NCI-H446 (cell line): Measurements from ENCODE around the gene ADGRB3.
"Not testable (repeated sequence)": the region's sequence is repeated elsewhere in the genome, so short reads cannot be mapped to it uniquely, and the experiment has no call there.

Experiments
- DNase-seq, 2 experiments: peaks; one replicate each; lab custom pipeline; 2025; lab: John Stamatoyannopoulos, UW

Gene ADGRB3

DNA sequence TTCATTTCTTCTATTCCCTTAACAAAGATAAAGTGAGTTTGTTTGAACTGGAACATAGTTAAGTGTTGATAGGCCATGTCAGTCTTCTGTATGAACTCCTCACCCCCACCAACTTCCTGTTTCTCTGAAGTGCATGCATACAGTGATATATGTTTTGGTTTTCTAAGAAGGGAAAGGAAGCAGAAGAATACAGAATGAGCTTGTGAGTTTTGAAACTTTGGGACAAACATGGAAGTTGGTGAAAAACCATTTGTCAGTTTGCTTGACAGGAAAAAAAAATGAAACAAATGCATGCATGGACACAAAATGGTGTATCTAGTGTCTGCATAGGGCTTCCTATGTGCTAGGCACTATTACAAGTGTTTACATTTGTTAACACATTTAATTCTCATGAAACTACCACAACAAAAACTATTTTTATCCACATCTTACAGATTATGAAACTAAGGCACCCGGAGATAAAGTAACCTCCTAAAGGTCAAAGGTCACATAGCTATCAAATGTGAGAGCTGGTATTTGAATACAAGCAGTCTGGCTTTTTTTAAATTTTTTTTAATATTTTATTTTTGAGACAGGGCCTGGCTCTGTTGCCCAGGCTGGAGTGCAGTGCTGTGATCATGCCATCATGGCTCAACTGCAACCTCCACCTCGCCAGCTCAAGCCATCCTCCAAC, 105.9 kb downstream of the ADGRB3 start:
- no peak for DNase-seq

DNA sequence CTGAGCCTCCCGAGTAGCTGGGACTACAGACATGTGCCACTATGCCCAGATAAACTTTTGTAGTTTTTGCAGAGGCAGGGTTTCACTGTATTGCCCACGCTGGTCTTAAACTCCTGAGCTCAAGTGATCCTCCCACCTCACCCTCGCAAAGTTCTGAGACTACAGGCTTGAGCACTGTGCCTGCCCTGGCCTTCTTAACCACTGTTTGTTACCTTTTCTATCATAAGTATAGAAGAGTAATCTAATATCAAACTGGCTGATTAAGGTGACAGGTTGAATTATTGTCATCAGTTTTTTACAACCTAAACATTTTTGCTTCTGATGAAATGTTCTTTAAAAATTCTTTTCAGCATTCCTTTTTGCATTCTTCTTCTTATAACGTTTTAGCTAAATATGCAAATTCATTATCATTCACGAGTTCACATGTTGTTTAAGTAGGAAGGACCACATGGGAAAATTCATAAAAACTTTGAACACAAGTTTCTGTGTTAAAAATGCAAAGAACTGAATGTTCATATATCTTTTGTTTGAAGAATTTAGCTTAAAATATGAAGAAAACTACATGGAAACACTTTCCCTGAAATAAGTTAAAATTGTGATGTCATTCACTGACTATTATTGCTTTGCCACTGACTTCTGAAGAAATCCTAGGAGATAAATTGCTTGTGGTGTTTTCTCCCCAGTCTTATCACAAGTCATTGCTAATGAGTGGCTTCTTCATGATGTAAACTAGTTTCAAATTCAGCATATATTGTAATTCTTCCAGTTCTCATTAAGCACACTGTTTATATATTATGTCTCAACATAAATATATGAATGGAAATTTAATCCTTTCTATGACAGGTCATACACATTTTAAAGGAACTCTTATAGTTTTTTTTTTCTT, 106.7 kb downstream of the ADGRB3 start:
- DNase-seq = no peak

DNA sequence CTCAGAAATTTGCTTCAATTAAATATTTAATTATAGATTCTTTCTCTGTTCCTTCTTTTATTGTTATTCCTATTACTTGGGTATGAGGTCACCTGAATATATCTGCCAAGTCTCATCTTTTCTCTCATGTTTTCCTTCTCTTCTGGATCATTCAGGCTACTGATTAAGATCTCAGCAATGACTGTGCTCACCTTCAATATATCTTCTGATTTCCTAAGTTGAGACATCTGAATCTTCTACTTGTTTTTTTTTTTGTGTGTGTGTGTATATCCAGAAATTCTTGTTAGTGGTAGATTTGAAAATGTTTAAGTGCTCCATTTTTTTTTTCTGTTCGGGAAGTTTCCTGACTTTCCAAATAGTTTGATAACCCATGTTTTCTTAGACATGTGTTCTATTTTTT, 108.0 kb downstream of the ADGRB3 start:
- DNase-seq = no peak

DNA sequence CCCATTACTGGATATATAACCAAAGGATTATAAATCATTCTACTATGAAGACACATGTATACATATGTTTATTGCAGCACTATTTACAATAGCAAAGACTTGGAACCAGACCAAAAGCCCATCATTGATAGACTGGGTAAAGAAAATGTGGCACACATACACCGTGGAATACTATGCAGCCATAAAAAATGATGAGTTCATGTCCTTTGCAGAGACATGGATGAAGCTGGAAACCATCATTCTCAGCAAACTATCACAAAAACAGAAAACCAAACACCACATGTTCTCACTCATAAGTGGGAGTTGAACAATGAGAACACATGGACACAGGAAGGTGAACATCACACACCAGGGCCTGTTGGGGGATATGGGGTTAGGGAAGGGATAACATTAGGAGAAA, 109.3 kb downstream of the ADGRB3 start:
- not testable (repeated sequence) for DNase-seq

DNA sequence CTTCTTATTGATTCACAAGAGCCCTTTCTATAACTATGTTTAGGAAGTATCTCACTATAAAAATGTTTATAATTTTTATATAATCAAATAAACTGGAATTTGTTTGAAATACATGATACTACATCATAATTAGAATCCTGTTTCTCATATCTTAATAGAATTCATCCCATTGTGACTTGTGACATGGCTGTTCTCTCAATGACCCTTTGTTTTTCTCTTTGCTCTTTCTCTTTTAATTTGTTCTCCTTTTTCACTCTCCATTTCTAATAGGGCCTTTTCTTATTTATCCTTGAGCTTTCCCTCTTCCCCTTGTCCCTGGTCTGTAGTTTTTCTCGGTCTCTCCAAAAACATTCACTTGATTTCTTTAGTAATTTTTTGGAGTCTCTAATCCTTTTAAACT, 111.3 kb downstream of the ADGRB3 start:
- no peak for DNase-seq

DNA sequence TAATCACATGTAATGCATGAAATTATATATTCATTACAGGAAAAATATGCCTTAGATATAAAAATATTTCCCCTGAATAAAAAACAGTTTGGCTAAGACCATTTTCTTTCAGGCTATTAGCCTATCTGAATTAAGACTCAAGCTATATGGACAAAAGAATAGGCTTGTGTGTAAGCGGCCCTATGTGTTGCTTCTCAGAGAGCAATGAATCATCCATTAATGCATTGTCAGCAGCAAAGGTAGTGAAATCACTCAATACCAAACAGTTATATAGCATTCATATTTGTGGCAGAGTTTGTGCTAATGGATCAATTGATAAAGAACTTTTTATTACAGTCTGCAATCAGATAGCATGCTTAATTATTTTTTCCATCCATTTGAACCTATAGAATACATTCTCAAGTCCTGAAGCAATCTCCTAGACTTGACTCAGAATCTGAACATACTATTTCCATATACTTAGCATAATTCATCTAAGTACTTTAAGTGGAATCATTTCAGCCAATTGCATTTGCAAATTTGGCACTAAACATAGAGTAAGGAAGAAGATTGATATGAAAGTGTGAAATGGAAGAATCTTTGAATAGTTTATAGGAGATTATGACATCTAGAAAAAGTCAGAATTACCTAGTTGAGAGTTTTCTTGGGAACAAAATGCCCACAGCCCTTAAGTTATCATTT, 112.2 kb downstream of the ADGRB3 start:
- no peak for DNase-seq

DNA sequence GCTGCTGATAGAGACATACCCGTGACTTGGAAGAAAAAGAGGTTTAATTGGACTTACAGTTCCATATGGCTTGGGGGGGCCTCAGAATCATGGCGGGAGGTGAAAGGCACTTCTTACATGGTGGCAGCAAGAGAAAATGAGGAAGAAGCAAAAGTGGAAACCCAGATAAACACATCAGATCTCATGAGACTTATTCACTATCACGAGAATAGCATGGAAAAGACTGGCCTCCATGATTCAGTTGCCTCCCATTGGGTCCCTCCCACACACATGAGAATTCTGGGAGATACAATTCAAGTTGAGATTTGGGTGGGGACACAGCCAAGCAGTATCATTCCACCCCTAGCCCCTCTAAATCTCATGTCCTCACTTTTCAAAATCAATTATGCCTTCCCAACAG, 112.8 kb downstream of the ADGRB3 start:
- not testable (repeated sequence) for DNase-seq

DNA sequence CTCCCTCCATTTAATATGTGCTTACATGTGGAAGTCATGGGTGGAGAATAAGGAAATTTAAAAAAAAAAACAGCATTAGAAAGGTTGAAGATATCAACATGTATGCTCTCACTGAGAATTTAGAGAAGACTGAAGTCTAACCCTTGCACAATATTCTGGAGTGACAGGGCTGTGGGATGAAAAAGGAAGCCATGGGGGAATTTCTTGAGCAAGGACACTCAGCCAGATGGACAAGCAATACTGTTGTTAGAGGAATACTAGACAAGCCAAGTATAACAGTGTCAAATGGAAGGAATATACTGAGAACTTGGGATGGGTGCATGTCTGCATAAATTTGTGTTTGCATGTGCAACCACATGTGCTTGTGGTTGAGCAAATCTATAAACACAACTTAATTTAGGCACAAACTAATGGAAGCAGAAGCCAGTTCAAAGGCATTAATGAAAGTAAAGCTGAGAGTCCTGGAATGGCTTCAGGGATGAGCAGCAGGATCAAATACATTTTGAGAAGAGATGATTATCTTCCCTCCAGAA, 119.7 kb downstream of the ADGRB3 start:
- peak in 1 of 2 experiments; percentile 13 for DNase-seq

DNA sequence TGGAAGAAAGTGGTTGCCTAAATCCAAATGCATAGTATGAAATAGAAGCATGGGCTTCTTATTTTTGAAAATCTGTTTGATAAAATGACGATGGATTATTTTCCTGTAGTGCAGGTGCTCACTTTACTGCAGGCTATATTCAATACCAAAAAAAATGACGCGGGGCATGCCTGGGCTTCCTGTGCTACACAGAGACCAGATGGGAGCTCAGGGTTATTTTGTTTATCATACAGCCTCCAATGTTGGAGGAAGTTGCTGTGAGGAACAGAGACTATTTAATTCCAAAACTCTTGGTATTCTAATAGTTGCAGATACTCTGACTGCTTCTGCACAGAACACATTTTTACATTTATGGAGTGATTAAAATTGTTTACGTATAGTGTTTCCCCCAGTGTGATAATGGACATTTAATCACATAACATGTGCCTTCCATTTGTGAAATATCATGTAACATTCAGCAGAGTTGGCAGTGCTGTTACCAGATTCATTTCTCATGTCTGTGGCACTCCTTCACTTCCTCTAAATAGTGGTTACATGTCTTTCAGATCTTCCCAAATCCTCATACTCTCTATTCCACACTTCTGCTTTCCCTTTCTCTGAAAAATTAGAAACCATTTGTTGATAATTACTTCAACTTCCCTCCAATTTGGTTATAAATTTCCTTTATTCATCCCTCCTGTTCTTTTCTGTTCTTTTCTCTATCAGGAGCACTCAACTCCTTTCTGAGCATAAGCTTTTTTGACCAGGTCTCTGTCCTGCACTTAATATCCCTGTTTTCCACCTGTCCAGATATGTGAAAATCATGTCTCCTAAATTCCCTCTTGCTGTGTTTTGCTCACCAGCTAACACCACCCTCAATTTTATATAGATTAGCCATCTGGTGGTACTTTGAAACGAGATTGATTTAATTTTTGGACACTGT, 121.6 kb downstream of the ADGRB3 start:
- DNase-seq = peak; percentile 52

DNA sequence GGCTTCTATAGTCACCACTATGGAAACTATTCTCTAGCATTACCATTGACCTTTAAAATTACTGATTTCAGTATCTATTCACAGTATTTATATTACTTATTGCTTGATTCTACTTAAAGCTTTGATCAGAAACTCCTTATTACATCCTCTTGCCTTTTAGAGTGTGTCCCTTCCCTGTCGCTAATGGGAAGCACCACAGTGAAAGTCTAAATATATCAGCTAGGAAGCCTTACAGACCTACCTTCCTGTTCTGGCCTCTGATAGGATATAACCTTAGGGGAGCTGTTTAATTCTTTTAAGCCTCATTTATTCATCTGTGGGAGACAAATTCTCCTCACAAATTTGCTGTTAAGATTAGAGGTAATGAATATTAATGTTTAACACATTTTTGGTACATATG, 122.7 kb downstream of the ADGRB3 start:
- no peak for DNase-seq

DNA sequence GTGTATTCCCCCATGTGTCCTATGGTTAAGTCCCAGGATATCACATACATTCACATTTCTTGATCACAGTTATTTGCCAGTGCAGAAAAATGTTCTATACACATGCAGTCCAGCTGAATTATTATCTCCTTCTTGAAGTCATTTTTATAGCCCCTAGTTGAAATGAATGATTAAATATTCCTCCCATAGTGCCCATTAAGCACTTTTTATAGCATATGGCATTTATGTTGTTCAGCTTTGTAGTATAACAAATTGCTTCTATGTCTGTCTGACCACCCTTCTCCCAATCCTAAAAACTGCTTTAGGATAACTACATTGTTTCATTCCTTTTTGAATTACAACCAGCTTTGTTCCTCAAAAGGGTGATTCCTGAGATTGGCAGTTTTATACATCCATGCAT, 123.5 kb downstream of the ADGRB3 start:
- DNase-seq = no peak

DNA sequence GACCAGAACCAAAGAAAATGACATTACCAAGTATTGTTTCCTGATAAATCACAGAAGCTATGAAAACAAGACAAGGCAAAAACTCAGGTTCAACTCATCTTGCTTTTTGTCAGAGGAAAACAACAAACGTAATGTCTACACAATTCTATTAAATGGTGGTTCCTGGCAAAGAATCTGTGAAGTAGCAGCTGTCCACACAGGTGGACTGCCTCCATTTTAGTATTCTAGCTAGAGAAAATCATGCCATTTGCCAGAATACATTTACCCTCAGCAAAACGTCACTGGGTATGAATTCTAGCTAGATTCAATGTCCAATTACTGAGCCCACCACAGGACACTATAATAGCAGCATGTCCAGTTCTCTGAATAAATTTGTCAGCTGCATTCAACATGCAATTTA, 125.4 kb downstream of the ADGRB3 start:
- peak in 1 of 2 experiments; percentile 55 for DNase-seq

DNA sequence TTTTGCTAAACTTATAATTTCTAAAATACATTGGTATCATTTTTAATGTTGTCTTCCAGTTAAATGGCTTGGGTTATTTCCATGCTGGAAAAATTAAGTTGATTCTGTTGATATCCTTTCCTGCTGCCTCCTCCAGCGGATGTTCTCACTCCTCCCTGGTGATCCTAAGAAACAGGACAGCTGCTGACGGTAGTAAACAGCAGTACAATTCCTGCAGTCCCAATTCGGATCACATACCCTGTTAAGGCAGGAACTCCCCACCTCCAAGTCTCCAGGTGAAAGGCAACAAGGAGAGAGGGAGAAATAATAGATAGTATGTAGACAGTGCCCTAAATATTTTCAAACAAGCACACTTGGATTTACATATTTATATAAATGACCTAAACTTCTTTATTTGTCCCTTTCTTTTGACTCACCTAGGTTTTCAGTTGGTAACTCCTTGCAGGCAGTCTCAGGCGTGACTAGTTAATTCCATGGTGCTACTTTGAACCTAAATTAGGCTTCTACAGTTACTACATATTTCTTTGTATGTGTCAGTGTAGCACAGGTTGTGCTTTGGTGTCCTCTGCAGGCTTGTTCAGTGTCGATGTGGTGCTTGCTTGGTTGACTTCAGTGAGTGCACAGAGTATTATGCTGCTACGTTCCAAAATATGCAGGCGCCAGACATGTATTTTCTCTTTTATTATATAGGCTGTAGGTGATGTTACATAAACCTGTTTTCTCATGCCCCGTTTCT, 126.0 kb downstream of the ADGRB3 start:
- DNase-seq = peak; percentile 13 to 54

DNA sequence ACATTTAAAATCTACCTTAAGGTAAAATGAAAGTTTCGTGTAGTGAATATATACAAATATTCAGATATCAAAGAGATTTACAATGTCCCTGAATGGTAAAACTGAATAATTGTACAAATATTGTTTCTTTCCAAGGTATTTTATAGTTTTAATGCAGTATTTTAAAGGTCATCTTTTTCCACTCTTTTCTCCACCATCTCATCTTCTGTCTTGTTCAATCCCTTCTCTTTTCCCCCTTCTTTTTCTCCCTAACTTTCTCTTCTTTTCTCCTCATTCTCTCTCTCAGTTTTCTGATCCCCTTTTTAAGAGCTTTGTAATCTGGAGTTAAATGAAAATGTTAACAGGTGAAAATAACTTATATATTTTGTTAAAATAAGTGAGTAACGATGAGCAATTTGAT, 126.9 kb downstream of the ADGRB3 start:
- DNase-seq = no peak

DNA sequence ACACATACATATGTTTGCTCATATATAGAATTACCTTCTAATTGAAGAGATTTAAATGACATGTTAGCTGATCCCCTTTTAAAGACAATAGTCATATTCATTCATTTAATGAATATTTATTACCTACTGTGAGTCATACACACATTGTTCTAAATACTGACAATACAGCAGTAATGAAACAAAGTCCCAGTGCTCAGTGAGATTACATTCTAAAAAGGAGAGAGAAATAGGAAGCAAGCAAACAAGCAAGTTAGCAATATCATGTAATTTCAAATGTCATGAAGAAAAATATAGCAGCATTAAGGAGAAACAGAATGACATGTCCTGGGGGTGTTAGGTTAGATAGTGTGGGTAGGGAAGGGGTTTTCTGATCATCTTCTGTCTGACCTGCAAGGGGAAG, 136.3 kb downstream of the ADGRB3 start:
- DNase-seq = no peak

DNA sequence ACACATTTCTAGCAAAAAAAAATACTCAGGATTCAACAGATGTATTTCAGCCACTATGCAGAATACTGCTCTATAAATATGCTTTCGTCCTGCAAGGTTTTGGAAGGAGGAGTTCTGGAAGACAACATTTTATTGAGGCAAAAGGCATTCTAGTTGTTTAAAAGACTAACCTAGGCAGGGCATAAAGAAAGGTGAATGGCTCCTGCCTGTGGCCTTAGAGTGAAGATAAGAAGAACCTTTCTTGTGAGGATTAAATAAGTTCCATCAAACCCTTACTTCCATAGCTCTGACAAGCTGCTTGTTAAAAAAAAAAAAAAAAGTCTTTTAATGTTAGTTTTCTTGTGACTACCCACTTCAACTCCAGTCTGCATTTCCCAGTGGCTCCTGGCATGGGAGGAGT, 139.8 kb downstream of the ADGRB3 start:
- no peak for DNase-seq

DNA sequence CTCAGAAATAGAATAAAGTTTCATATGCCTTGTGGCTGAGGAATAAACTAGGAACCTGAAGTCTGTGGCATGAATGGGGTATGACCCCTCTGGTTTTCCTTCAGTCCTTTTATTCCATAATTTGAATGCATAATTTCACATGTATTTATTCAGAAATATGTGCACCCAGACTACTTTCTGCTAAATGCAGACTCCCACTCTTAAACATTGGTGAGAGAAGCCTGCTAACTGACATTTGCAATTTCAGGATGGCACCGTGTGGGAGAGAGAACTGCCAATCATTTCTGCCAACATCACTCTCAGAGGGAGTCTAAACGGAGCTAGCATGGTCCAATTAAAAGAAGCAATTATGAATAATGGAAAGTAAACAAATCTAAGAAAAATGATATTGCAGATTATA, 141.3 kb downstream of the ADGRB3 start:
- peak in 1 of 2 experiments; percentile 42 for DNase-seq

DNA sequence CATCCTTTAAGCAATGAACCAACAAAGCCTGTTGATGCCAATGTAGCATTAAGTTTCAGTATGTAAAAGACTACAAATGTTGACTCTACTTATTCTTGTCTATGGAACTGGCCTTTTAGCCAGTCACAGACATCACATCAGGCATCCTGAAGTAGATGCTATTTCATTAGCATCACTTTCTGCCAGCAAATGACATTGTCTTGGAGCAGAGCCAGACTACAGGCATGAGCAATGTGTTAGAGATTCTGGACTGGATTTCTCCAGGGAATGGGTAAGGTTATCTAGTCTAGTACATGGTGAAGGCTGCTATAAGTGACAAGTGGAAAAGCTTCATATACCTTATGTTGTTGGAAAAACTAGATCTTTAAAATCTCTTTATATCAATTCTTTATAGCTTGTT, 142.9 kb downstream of the ADGRB3 start:
- DNase-seq = peak; percentile 94 to 96

DNA sequence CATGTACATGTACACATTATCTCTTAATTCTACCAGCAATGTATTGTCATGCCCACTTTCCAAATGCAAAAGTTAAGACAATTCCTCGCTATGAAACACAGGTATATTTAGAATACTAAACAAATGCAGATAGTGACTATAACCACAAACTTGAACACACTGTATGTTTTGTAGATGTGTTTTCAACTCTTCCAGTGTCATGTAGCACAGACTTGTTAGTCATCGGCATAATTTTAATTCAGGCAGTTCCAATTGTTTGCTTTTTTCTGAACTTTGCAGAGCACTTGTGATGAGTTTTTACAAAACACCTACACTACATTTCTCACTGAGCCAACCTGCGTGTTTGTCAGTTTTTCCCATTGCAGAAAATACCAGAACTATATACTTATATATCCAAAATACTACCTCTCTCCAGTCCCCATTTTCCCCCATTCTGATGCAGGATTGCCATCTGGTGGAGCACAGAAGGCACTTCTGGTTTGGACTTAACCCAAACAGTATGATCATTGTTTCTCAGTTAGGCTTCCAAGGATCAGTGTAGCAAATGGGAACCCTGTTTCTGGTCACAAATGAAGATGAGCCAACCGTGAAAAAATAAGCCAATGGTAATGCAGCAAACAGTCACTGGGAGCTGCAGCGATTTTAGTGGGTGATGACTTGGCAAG, 143.4 kb downstream of the ADGRB3 start:
- DNase-seq = peak; percentile 85 to 92

DNA sequence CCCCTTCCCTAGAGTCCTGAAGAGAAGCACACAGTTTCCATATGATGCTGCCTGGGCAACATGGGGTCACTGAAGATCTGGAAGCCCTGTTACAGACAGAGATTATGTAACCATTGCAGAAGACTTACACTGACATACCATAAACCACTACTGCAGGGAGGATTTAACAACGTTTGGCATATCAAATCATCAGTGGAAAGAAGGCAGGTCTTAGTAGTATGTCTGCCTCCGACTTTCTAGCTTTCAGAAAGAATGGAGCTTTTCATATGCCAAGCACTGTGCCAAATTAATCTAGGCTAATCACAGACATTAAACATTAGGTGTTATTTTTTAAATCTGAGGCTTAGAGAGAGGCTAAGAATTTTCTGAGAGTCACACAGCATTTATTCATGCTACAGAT, 144.3 kb downstream of the ADGRB3 start:
- DNase-seq = no peak
